ENCODE results near the gene DLGAP1. TPM values are rescaled to one million over a fixed set of nuclear protein-coding genes. Genes with fewer than 3 reads are reported as not detected.

Gene DLGAP1
- total RNA-seq, 1 experiment from 2014 or later, result 17.3 TPM

DNA sequence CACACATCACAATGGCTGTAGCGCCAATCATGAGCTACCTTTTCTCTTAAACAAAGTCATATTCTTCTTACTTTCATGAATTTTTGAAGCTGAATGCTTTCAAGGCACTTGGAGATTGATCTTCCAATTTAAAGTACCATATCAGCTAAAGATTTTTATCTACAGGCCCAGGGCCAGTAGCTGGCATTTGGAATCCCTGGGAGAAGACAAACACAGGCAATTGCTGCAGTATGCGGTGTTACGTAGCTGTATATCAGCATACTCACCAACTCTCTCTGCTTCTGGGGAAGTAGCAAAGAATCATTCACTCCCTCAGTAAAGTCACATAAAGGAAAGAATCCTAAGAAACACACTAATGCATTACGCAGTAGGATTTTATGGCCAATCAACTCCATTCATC, 202.3 kb downstream of the DLGAP1 start:
- no peak for DNase-seq (ENCODE audit: low spot score)
- in situ Hi-C loops (cut with HindIII; ENCODE audit: low sequenced_read_pairs), result no loop called here

DNA sequence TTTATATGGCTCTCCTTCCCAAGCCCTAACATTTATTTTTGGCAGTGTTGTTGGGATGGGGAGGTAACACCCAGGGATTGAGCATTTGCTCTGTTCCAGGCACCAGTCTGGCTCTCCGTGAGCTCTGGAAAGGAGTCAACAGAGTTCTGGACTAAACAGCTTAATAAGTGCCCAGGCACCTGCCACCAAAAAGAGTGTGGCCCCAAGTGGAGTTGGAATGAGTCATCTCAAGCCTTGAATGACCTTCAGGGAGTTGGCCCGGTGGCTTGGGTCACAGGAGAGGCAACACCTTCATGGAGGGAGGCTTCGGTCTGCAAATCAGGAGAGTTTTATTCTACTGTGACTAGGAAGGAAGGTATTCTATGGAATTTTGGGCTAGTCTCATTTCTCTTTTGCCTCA, 203.2 kb downstream of the DLGAP1 start:
- in situ Hi-C loops (cut with HindIII; ENCODE audit: low sequenced_read_pairs), result no loop called here
- DNase-seq (ENCODE audit: low spot score), result peak; percentile 71

DNA sequence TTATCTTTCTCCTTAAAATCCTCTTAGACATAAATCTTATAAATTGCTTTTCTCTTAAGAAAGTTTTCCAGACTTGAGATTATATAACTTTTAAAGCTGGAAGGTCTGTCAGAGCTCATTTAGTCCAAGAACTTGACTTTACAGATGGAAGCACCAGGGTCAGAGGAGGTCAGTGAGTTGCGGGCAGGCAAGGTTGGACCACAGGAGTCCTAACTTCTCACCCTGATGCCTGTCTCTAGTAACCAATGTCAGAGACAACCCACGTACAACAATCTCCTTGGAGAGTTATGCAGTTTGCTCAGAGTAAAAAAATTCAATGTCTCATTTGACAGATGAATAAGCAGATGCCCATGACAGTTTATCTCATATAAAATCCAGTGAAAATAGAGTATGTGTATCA, 203.9 kb downstream of the DLGAP1 start:
- no peak for DNase-seq (ENCODE audit: low spot score)
- in situ Hi-C loops (cut with HindIII; ENCODE audit: low sequenced_read_pairs), result no loop called here

DNA sequence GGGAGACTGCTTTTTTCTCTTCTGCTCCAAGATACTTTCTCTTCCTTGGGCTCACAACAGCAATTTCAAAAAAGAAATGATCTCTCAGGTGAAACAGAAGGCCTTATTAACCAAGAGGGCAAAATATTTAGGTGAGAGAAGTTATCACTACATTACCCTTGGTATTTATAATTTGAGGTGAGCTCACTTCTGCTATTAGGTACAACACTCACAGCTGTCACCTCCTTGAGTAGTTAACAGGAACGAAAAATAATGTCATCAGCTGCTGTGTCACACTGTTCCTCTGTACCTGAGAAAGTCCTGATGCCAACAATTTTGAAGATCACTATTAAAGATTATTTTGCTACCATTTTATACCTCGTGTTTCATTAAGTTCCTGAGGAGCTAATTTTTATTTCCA, 205.0 kb downstream of the DLGAP1 start:
- in situ Hi-C loops (cut with HindIII; ENCODE audit: low sequenced_read_pairs), result no loop called here
- no peak for DNase-seq (ENCODE audit: low spot score)

DNA sequence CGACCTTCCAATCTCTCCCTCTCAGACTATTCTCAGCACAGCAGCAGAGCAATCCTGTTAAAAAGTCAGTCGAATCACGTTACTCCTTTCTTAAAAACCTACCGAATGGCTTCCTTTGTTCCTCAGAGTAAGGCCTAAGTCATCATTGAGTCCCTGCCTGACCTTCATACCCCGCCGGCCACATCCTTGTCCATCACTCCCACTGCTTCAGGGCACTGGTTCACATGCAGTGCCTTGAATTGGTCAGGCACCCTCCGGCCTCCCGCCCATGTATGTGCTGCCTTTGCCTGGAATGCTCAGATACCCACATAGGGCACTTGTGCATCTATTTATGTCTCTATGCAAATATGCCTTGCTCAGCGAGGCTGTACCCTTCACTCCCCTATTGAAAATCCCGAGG, 206.4 kb downstream of the DLGAP1 start:
- in situ Hi-C loops (cut with HindIII; ENCODE audit: low sequenced_read_pairs), result no loop called here
- no peak for DNase-seq (ENCODE audit: low spot score)

DNA sequence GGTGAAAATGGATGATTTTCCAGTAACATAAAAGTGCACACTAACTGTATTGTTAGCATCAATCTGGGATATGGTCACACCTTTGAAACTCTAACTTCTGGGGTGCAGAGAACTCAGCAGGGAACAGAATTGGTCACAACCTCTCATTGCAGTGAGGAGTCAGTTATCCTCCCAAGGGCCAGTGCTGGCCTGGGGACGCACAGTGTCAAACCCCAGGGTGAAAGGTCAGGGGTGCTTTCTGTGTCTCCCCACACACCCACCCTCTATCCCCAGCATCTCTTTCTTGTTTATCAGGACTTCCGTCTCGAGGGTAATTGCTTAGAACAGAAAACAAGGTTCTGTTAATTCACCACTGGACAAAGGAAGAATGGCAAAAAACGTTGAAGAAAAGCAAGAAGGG, 208.7 kb downstream of the DLGAP1 start:
- in situ Hi-C loops (cut with HindIII; ENCODE audit: low sequenced_read_pairs), result no loop called here
- no peak for DNase-seq (ENCODE audit: low spot score)

DNA sequence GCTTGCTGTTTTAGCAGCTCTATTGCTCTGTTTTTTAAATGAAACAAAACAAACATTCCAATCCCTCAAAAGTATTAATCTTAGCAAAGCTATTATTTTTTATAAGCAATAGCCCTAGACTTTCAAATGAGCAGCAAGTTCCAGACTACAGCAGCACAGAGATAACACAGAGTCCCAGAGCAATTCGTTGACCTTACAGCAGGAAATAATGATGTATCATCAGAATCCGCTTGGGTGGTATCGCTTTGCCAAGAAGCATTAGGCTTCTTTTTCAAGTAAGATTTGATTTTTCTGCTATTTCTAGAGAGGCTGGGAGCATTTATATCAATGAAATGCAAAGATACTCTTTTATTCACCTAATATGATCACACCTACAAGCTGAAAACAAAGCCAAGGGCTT, 209.7 kb downstream of the DLGAP1 start:
- DNase-seq (ENCODE audit: low spot score), result no peak
- in situ Hi-C loops (cut with HindIII; ENCODE audit: low sequenced_read_pairs), result no loop called here

DNA sequence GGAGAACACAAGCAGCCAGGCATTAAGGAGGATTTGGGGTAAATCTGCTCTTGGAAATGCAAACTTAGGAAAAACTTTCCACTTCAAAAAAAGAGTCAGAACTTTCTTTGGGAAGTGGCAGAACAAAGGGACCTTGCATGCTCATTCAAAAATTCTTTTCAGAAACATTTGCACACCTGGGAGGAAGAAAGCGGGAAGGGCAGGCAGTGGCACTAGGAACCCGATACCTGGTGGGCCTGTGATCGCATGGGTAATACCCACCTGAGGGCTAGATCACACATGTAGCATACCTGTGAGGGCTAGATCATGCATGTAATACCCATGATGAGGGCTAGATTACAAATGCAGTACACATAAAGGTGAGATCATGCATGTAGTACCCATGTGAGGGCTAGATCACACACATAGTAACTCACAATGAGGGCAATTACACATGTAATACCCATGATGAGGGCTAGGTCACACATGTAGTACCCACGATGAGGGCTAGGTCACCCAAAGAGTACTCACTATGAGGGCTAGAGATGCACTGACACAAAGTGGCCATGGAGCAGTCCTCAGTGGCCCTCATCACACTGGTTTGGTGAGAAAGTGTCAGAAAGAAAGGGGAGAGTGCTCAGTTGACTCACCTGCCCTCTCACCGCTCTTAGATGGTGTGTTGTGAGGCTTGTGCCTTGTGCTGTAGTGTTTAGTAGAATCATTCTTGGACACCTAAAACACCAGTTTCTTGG, 212.5 kb downstream of the DLGAP1 start:
- no peak for DNase-seq (ENCODE audit: low spot score)
- in situ Hi-C loops (cut with HindIII; ENCODE audit: low sequenced_read_pairs), result no loop called here

DNA sequence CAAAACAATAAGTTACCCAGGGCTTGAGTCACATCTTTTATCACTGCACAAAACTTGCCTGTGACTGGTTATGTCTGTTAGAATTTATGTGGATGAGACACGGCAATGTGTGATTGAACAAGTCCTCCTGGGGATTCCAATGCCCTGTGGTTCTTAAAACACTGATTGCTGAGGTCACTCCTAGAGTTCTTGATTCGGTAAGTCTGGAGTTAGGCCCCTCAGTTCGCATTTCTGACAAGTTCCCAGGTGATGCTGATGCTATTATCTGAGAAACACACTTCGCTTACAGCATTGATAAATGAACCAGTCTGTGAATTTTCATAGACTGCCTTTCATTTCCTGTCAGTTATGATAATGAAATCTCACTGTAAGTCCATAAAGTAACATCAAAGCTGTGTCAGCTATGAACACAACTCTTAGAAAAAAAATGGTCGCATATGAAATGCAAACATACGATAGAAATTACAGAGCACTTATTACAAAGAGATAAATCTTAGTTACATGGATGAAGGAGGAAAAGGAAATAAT, 214.0 kb downstream of the DLGAP1 start:
- in situ Hi-C loops (cut with HindIII; ENCODE audit: low sequenced_read_pairs), result no loop called here
- no peak for DNase-seq (ENCODE audit: low spot score)

DNA sequence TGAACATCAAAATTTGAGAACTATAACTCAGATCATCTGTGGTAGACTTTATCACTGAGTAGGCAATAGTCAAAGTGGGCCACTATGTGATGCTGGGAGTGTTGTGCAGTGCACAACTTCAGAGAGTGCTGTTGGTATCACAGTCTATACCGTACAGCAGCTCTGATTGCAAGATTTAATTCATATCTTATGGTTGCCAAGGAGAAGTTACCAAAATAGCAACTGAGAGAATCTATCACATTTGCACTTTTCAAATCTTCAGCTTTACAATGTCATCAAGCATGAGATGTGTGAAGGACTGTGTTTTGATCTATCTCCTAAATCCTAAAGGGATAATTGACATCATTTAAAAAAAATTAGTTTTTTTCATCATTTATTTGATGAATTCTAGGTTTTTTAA, 216.1 kb downstream of the DLGAP1 start:
- in situ Hi-C loops (cut with HindIII; ENCODE audit: low sequenced_read_pairs), result no loop called here

DNA sequence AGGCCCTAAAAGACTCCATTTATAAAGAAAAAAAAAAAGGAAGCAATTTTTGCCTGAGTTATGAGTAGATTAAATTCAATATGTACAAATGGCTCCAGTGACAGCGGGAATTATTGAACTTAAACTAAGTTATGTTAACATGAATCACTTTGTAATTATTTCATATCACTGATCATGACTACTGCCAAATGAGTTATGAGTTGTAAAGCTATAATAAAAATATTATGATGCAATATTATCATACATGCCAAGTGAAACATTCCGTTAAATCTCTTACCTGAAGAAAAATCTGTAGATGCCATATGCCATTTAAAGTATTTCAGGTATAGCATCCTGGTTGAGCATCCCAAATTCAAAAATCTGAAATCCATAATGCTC, 217.5 kb downstream of the DLGAP1 start:
- no peak for DNase-seq (ENCODE audit: low spot score)
- in situ Hi-C loops (cut with HindIII; ENCODE audit: low sequenced_read_pairs), result no loop called here

More for the DNA sequence above, 216.1 kb downstream of the DLGAP1 start:
- DNase-seq (ENCODE audit: low spot score), result no peak

DNA sequence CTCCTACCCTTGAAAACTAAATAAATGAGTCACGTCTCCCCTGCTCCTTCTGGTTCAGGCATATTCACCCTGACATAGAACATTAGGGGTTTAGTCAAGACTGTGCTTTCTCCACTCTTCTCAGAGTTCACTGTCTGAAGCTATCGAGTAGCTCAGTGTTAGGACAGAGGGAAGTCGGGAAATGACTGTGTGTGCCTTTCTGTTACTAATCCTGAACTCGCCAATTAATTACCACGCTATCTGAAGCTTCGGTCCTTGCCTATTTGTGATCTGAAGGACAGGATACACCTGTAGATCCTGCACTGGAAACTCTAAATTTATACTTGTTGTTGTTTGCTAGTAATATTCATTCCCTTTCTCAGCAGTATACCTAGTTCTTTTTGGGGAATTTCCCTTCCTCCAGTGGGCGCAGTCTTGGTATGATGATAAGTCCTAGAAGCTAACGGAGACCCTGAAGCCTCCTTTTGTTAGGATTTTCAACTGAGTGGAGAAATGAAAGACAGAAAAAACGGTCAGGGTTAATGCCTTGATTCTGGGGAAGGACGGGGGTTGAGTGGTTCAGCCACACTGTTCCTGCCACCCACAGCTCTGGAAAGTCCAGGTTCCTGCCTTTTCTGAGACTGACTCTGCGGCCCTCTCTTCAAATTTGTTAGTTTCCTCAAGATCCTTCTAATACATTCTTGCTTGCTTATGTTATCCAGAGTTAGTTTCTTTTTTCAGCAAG, 218.0 kb downstream of the DLGAP1 start:
- no peak for DNase-seq (ENCODE audit: low spot score)
- in situ Hi-C loops (cut with HindIII; ENCODE audit: low sequenced_read_pairs), result no loop called here

DNA sequence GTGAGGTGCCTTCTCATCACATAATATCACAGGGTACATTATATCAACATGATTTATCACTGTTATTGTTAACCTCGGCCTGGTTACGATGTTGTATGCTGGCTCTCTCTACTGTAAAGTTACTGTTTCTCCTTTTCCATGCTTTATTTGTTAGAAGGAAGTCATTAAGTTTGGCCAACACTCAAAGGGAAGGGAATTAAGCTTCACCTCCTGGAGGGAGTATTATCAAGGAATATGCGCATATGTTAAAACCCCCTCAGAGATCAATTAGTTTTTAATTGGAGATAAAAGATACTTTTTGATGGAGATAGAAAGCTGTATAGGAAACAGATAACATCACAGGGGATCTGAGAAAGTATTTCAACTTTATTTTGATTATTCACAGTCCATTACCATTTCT, 221.6 kb downstream of the DLGAP1 start:
- DNase-seq (ENCODE audit: low spot score), result no peak
- in situ Hi-C loops (cut with HindIII; ENCODE audit: low sequenced_read_pairs), result no loop called here

DNA sequence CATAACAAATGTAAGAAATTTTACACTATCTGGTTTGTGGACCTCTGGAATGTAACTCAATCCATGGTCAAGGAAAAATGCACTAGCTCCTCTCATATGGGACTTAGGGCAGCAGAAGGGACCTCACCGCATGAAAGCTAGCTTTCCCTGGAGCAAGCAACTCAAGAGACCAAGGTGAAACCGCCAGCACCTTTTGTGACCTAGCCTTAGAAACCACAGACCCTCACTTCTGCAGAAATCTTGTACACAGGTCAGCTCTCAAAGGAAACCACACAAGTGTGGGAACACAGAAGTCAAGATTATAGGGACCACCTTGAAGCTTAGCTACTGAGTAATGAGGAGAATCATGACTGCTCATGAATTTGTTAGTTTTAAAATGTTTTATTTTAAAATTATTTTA, 222.5 kb downstream of the DLGAP1 start:
- in situ Hi-C loops (cut with HindIII; ENCODE audit: low sequenced_read_pairs), result no loop called here
- no peak for DNase-seq (ENCODE audit: low spot score)

DNA sequence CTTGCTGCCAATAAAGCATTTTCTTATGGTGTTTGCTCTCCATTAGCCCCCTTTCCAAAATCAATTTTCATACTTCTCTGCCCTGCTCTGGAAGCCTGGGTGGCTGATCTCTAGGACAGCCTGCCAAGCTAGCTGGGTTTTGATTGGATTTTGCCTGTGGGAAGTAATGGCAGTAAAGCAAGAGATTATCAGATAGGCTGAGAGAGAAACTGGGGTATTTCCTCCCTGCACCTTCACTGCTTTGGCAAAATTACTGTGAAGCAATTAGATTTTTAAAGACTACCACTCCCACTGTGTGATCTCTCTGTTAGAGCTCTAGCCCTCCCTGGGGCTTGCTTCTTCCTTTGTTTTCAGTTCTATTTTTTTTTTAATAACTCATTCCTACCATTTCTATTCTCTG, 223.8 kb downstream of the DLGAP1 start:
- in situ Hi-C loops (cut with HindIII; ENCODE audit: low sequenced_read_pairs), result no loop called here
- no peak for DNase-seq (ENCODE audit: low spot score)

DNA sequence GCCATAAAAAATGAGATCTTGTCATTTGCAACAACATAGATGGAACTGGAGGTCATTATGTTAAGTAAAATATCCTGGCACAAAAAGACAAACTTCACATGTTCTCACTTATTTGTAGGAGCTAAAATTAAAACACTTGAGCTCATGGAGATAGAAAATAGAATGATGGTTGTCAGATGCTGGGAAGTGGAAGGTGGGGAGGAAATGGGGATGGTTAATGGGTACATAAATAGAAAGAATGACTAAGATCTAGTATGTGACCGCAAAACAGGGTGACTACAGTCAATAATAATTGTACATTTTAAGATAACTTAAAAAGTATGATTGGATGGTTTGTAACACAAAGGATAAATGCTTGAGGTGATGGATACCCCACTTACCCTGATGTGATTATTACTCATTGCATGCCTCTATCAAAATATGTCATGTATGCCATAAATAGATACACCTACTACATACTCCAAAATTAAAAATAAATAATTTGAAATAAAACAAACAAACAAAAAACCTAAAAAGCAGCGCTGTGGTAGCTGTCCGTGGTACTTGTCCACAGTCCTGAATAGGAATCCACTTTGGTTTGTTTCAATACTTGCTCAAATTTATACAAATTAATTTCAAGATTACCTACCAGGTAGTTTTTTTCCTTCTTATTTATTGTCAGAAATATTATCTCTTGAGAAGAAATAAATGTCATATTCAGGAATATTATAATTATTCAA, 224.5 kb downstream of the DLGAP1 start:
- DNase-seq (ENCODE audit: low spot score), result no peak
- in situ Hi-C loops (cut with HindIII; ENCODE audit: low sequenced_read_pairs), result no loop called here

DNA sequence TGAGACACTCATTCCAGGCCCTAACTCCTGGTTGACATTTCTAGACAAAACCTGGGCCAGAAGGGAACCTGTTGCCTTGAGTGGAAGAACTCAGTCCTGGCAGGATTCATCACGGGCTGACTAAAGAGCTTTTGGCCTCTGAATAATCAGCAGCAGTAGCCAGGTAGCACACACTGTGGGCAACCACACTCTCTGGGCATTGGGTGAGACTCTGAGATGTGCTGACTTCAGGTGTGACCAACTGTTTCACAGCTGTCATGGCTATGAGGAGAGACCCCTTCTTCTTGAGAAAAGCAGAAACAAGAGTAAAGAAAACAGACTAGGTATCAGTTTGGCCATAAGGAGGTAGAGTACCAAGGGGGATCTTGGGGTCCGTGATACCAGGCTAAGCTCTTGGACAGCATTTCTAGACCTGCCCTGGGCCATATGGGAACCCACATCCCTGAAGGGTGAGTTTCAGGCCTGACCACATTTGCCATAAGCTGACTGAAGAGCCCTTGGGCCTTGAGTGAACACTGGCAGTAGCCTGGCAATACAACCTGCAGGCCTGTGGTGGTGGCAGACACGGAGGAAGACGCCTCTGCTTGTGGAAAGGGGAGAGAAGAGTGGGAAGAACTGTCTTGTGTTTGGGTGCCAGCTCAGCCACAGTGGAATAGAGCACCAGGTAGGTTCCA, 230.9 kb downstream of the DLGAP1 start:
- DNase-seq (ENCODE audit: low spot score), result no peak
- in situ Hi-C loops (cut with HindIII; ENCODE audit: low sequenced_read_pairs), result no loop called here

DNA sequence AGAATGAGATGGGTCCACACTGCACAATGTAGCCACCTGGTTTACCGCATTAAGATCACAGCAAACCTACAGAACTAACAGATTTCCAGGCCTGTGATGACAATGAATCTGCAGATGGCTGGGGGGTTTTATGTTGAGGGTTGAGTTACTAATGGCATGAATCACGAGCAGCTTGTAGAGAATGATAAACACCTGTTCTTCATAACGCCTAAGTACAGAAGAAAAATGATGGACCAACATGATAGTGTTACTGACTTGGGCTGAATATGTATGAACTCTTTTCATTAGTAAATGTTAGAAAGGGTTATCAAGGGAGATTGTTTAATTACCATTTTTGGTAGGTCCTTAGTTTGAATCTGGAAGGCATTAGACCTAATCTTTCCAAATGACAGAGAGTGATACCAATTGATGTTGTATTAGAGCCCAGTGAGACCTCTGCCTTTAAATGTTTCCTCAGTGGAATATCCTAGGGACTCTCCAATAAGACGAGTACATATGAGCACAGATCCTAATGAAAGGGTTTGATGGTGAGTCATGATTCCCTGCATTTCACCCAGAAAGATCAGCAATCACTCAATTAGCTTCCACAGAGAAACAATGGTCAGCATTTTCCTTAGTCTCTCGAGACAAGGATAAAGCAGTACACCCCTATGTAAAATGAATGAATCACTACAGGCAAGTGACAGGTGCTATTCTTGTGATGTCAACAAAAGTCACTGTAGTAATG, 243.8 kb downstream of the DLGAP1 start:
- in situ Hi-C loops (cut with HindIII; ENCODE audit: low sequenced_read_pairs), result no loop called here
- DNase-seq (ENCODE audit: low spot score), result no peak

DNA sequence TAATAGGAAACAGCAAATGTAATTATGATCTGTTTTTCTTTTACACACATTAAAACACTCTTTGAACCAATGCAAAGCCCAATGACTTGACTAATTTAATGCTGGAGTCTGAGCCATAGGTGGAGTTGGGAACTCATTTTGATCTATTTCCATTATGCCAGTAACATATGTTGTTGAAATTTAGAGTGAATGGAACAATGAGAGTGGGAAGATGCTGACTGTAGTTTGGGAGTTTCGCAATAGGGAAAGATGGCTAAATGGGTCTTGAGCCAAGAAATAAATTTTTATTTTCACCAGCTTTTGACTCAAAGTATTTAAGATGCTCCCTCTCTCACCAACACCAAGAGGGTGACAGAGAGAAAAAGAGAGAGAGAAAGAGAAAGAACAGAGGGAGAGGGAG, 246.7 kb downstream of the DLGAP1 start:
- in situ Hi-C loops (cut with HindIII; ENCODE audit: low sequenced_read_pairs), result no loop called here
- no peak for DNase-seq (ENCODE audit: low spot score)
